HG02678 (cell line): ENCODE measurements around the gene NEURL1B.
"Not testable (repeated sequence)": the region's sequence is repeated elsewhere in the genome, so short reads cannot be mapped to it uniquely, and the experiment has no call there.

Experiments
- ATAC-seq: cut with Tn5 transposase; IDR thresholded peaks from one replicate; pipeline ENCODE4 v1.9.1; 2021; ENCODE audit warnings: mild to moderate bottlenecking, moderate library complexity; ENCODE audit not compliant: unreplicated experiment

NEURL1B gene, protein sequence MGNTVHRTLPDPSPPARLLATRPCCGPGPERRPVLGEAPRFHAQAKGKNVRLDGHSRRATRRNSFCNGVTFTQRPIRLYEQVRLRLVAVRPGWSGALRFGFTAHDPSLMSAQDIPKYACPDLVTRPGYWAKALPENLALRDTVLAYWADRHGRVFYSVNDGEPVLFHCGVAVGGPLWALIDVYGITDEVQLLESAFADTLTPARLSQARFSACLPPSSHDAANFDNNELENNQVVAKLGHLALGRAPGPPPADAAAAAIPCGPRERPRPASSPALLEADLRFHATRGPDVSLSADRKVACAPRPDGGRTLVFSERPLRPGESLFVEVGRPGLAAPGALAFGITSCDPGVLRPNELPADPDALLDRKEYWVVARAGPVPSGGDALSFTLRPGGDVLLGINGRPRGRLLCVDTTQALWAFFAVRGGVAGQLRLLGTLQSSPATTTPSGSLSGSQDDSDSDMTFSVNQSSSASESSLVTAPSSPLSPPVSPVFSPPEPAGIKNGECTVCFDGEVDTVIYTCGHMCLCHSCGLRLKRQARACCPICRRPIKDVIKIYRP

DNA sequence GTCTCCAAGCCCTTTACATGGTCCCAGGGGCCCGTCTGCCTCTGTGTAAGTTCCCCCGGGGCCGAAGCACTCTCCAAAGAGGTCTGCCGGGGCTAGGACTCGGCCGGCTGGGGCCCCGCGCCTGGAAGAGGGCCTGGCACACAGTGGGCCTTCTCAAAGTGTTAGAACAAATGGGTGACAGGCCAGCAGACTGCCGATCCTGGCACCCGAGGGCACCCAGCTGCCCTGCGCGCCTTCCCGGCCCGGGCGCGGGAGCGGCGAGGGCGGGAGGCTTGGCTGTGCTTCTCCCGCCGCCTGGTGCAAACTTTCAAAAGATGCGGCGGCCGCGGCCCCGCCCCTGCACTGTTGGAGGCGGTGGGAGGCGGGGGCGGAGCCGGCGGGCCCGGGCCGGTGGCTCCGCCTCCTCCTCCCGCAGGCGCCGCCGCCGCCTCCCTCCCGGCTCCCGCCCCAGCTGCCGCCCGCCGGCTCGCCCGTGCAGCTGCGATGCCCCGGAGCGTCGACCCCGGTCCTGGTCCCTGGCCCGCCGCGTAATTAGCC, at the start of gene NEURL1B:
Gene NEURL1B (plus strand): TSS at position 442 of the 537 bp plus-strand sequence. CDS start 144 bp downstream, outside the sequence.
- peak; percentile 71 for ATAC-seq

DNA sequence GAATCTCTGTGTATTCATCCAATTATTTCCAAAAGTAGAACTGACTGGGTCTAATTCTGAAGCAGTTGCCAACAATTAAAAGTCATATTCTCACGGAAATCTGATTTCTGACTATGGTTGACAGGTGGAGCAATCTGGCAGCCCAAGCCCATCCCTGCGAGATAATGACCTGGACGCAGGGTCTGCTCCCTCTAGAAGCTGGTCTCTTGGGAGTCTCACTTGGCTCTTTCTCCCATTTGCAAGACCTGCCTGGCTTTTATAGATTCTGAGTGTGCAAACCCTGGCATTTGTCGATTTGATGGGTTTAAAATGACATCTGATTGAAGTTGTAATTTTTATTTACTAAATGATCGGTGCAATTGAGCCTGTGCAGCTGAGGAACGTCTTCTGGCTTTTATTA, 49.4 kb upstream of the NEURL1B start:
- no peak for ATAC-seq

DNA sequence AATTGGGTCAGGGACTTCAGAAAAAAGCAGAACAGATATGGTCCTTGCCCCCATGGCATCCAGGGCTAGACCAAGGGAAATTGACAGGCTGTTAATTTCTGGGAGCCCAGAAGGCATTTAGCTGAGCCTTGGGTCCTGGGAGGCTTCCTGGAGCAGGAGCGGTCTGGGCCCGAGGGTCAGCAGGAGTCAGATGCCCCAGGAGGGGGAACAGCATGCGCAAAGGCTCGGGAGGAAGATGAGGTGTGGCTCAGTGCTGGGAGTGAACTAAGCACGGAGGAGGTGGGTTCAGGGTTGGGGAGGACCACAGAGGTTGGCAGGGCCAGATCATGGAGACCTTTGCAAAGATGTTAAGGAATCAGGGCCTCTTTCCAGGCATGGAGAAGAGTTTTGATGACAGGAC, 48.2 kb upstream of the NEURL1B start:
- no peak for ATAC-seq

DNA sequence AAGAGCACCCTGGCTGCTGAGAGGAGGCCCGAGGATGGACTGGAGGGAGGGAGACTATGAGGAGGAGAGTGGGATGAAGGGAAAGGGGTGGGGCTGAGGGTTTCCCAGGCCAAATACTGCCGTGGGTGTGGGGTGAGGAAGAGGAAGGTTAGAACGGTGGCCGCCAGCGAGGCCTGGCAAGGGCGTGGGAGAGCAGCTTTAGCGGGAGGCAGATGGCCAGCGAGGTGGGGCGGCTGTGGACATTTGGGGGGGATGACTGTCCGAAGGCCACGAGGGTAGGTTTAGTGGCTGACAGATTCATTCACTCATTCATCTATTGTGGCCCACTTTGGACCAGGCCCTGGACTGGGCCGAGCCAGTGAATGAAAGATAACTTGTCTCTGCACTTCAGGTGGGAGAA, 47.8 kb upstream of the NEURL1B start:
- no peak for ATAC-seq

DNA sequence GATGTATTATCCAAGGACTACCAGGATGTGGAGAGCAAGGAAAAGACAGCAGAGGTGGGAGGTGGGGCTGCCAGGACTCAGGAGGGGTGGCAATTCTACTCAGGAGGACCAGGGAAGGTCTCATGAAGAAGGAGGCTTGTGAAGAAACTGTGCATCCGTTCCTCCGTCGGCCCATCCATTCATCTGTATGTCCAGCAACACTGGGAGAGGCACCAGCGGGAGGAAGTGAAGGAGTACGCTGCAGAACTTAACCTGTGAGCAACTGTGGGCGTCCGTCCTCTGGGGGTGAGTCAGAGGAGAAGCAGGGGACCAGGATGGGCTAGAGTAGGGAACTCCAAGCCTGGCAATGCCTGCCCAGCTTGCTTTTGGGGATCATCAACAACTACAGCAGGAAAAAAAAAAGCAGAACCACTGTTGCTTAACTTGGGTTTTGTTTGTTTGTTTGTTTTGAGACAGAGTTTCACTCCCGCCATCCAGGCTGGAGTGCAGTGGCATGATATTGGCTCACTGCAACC, 47.3 kb upstream of the NEURL1B start:
- ATAC-seq: no peak

DNA sequence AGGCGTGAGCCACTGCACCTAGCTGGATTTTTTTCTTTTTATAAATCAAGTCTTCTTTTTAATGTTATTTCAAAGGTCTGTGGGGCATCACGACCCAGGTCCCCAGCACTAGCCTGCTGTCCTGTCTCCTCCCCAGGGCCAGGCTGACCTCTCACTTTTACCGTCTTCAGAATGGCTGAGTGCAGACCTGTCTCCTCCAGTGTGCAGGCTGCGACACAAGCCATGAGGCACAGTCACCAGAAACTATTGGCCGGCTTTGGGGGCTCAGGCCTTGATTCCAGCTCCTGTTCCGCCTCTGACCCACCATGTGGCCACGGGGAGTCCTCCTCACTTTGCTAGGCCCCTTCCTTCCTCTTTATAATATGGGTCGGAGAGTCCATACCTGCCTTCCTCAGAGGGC, 46.6 kb upstream of the NEURL1B start:
- no peak for ATAC-seq

DNA sequence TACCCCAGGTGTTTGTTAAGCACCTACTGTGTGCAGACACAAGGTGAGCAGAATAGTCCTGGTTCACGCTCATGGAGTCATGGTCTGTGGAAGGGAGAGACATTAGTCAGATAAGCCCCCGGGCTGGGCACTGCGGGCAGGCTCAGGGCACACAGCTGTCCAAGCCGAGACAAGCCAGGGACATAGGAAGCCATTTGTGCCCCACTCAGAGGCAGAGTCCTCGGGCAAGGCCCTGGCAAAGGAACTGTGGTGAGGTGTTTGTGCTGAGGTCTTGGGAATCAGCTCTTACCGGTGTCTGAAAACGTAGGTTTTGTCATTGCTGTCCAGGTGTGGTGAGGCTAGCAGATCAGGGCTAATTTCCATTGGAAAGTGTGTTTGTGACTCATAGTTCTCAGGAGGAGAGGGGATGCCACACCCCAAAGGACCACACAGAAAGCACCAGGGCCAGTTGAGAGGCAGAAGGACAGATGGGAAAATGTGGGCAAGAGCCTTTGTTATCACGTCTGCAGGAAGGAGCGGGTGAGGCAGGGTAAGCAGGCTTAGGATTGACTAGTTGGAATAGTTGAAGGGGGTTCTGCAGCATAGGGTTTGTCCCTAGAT, 46.1 kb upstream of the NEURL1B start:
- no peak for ATAC-seq

DNA sequence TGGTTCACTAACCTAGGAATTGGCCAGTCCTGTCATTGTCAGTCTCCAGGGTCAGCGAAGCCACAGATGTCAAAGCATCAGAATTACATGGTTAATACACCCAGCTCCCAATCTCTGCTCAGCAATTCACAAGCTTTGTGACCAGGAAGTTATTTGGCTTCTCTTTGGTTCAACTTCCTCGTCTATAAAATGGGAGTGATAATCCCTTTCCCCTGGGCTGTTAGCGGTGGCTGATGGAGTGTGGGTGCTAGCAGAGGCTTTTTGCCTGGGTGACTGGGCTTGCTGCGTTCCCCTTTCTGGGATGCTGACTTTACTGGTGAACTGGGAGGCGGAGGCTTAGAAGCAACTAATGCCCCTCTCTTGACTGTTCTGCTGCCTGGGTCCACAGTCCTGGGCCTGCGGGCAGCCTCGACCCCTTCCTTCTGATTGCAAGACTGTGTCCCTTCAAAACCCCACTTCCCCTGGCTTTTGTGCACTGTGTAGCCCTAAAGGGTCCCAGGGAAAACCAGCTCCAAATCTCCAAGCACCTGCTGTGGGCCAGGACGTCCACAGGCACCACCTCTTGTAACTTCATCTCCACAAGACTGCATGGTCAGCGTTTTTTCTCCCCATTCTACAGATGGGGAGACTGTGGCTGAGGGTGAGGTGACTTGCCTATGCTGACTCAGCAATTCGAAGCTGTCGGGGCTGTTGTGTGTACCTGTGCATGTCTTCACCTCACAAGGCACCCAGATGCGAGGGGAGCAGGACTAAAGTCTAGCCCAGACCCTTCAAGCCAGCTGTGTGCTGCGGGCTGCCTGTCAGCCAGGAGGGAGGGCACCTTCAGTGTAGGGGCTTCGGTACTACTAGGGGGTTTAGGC, 45.2 kb upstream of the NEURL1B start:
- ATAC-seq: no peak

DNA sequence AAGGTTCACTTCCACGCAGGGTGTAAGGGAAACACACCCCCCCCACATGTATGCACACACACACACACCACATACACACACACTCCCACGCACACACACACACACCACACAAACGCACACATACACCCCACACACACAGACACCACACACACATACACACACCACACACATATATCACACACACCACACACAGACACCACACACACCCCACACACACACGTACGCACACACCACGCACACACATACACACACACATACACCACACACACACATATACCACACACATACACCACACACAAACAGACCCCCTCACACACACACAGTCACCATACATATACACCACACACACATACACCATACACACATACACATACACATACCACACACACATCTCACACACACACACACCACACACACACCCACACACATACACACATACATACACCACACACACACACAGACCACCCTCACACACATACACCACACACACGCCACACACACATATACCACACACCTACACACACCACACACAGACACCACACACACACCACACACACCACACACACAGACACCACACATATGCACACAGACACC, 44.3 kb upstream of the NEURL1B start:
- no peak for ATAC-seq

DNA sequence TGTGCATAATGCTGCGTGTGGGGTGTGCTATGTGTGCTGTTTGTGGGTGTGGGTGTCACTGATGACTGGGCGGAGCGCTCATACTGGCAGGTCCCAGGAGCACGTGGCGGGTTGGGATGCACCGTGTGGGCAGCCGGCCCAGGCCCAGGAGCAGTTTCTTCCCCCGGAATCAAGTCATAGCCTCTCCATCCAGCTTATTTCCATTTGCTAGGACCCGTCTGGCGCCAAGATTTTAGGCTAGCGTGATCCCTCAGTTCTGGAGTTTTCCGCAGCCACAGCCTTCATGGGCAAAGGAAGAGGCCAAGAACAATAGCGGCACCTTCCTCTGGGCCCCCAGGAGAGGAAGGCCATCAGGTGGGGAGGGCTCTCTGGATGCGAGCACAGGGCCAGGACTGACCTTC, 43.3 kb upstream of the NEURL1B start:
- ATAC-seq: no peak

DNA sequence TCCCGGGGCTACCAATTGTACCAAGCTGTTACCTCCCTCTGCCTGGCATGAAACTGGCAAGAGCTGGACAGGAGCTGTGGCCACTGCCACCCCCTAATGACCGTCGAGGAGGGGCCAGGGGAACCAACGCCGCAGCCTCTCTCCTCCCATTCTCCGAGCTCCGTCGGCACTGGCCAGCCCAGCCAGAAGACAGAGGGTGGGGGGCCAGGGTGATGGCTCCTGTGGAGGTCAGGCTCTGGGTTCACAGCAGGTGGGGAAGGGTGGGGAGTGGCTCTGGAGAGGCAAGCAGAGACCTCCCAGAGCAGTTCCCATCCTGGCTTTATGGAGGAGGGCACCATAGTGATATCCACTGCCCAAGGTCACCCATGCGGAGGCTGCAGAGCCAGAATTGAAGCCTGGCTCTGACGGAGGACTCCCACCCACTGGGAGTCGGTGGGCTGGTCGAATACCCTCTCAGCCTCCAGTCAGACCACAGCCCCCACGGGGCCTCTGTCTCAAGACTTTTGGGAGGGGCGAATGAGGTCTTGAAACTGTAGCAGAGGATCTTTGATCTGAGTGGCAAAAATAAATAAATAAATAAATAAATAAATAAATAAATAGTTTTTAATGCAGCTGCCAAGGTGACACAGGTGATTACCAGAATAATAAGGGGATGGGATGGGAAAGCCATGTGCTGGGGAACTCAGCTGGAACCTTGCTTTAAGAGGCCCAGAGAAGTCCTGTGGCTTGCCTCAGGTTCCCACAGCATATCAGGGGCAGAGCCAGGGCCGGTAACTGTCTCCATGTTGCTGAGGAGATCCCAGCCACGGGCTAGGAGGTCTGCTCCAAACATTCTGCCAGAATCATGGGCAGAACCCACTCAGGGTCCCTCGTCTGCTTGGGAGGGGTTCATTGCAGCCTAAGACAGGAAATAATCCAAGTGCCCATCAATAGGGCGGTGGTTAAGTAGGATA, 42.5 kb upstream of the NEURL1B start:
- ATAC-seq: no peak

DNA sequence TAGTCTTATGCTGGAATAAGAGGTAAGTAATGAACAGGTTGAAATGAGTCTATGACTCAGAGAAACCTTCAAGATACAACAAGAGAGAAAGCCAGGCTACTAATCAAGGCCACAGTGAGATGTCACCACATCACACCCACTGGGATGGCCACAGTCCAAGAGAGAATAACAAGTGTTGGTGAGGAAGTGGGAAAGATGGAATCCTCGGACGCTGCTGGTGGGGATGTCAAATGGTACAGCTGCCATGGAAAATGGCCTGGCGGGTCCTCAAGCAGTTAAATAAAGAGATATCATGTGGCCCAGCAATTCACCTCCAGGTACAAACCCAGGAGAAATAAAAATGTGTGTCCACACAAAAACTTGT, 41.9 kb upstream of the NEURL1B start:
- ATAC-seq: no peak

DNA sequence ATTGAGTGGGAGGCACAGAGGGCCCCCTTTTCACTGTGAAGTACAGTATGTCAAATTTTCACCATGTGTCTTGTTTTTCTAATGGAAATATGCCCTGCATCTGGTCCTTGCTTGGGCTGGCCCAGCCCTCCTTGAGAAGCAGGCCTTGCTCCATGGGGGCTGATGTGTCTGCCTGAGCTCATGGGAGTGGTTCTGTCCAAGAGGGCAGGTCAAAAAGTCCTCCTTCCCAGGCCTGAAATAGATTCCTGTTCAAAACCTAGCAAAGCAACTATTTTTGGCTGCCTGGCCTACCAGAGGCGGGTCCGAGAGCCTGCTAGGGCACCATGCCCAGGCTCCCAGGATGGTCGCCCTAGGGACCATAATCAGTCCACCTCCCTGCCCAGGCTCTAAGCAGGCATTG, 40.5 kb upstream of the NEURL1B start:
- no peak for ATAC-seq

DNA sequence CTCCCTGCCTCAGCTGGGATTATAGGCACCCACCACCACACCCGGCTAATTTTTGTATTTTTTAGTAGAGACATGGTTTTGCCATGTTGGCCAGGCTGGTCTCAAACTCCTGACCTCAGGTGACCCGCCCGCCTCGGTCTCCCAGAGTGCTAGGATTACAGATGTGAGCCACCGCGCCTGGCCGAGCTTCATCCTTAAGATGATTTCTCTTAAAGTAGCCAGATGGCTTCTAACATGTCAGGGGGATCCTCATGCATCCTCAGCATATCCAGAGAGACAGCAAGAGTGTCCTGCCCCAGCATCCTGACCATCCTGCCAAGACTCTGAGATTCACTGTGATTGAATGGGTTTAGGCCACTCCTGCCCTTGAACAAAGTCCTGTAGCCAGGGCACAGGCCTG, 39.5 kb upstream of the NEURL1B start:
- ATAC-seq: not testable (repeated sequence)

DNA sequence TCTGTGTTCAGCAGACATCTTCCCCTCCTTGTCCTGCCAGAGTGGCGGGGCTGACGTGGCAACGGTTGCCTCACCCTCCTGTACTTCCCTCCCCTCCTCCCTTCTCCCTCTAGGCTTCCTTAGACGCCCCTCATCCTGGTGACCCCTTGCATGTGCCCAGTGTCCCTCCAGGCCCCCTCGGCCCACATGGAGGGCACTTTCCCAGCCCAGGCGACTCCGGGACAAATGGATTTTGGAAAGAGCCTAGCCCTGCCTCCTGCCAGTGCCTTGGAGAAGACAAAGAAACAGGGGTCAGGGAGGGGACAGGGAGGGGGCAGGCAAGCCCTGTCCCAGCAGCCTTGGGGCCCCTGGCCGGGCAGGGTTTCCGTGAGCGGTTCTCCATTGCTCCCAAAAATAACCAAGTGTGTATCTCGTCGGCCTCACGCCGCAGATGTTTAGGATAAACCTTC, 38.3 kb upstream of the NEURL1B start:
- no peak for ATAC-seq

DNA sequence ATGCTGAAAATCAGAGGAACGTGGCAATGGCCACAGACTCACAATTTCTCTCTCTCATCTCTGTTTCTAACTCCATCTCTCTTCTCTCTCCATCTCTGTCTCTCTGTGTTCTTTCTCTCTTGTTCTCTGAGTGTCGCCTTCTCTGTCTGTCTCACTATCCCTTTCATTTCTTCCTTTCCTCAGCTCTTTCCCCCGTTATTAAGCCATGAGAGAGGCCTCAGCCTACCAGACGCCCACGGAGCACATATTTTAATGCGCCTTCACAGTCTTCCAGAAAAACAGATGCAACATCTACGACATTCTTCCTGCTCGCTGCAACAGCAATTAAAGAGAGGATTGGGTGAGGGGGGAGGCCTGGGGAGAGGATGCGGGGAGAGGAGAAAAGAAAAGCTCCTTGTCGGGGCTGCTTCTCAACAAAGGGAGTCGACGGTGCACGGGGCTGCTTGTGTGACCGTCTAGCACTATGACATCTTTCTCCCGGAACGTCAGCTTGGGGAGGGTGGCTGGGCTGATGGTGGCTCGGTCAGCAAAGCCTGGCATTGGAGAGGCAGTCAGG, 37.7 kb upstream of the NEURL1B start:
- ATAC-seq: no peak

DNA sequence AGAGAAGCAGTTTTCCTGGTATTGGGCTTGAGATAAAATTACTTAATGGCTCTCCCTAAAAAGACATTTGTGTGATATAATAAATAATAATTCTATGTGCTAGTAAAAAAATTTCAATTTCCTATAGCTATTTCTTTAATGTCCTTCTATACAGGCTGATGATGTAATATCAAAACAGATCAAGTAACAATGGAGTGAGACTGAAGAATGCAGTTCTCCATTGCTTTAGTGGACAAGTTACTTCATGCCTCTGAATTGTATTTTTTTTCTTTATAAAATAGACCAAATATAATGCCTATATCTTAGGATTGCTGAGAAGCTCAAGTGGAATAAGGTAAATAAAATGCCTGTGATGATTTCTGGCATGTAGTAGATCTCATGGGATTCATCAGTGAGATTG, 35.6 kb upstream of the NEURL1B start:
- no peak for ATAC-seq

DNA sequence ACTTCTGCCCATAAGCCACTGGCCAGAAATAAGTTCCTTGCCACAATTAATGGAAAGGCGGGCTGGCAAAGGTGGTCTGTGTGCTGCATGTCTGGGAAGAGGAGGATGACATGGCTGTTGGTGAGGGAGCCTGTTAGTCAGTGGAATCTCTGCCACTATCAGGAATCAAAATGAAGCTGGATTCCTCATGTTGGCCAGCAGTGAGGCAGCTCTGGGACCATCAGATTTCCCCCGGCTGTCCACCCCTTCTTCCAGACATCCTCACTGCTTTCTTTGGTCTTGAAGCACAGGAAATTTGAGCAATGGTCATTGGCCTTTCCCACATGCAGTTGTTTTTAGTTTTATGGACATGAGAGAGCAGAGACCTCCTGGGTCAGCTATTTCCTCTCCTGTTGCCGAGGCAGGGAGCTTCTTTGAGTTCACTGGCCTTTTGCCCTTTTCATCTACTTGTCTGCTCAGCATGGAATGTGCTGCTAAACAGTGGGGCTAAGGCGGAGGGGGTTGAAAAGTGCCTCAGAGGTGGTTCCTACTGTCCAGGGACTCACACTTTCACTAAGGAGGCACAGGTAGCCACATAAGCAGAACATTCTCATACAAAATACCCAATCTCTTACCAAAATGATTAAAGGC, 34.8 kb upstream of the NEURL1B start:
- no peak for ATAC-seq
